GM12878 (cell line): ENCODE measurements around the gene CELSR1. TPM values are rescaled to one million over a fixed set of nuclear protein-coding genes. Genes with fewer than 3 reads are reported as not detected.

ENCODE experiments used
- ATAC-seq: fragments of 200-7000 bp; cut with Tn5 transposase; 3 replicates; pipeline ENCODE4 v1.9.1; 2020; ENCODE audit warnings: mild to moderate bottlenecking, moderate library complexity
- BruUV-seq: library from RNA; stranded (reverse); fragments of 400-500 nt; replicated peaks from 2 replicates; lab custom pipeline; 2021; lab: Mats Ljungman, UMichigan
- CTCF ChIA-PET: fragments of 300-600 bp; sonication (Branson Sonifier 250); formaldehyde crosslinking; extraction: SDS; loops from one replicate; lab custom pipeline; 2021; ENCODE audit warnings: inconsistent platforms; lab: Yijun Ruan, JAX
- POLR2A ChIA-PET: fragments of 350-600 bp; formaldehyde crosslinking; extraction: SDS; loops from one replicate; lab custom pipeline; 2021; ENCODE audit warnings: inconsistent platforms; lab: Charles Lee
- RAD21 ChIA-PET: fragments of 300-600 bp; sonication (Branson Sonifier 250); formaldehyde crosslinking; loops from one replicate; lab custom pipeline; 2023; ENCODE audit warnings: antibody characterized with exemption; ENCODE audit not compliant: unreplicated experiment; lab: Charles Lee
- SMC1A ChIA-PET: fragments of 300-600 bp; sonication (Branson Sonifier 250); formaldehyde crosslinking; loops from one replicate; lab custom pipeline; 2023; ENCODE audit not compliant: unreplicated experiment, uncharacterized antibody; lab: Charles Lee
- DNase-seq: peaks from one replicate; pipeline ENCODE4 v3.0.0-alpha.2; 2011; ENCODE audit warnings: low read depth, low spot score
- FAIRE-seq: peaks from 3 replicates; lab custom pipeline; 2011; peaks lifted over from hg19 to GRCh38; lab: Jason Lieb, UNC
- H2AFZ ChIP-seq: 2 replicates; pipeline ENCODE4 v1.6.0; 2011; ENCODE audit warnings: low read depth, low read length, control low read depth; ENCODE audit not compliant: control insufficient read depth
- H3K27ac ChIP-seq: 2 replicates; pipeline ENCODE4 v1.5.1; 2011; ENCODE audit warnings: control low read depth; ENCODE audit not compliant: control insufficient read depth, insufficient read depth
- H3K27me3 ChIP-seq, 2 experiments: replicated peaks in 1 of 2; 2 replicates each; pipeline versions ENCODE4 v1.6.0 to v1.6.1; 2011; ENCODE audit warnings: low read length in 1 of 2; ENCODE audit not compliant: control insufficient read depth in 2 of 2, insufficient read depth in 2 of 2
- H3K36me3 ChIP-seq, 2 experiments: 2 replicates each; pipeline ENCODE4 v1.5.1; 2011; ENCODE audit warnings: low read length in 1 of 2; ENCODE audit not compliant: control insufficient read depth in 2 of 2, insufficient read depth in 2 of 2
- H3K4me1 ChIP-seq: 2 replicates; pipeline ENCODE4 v1.6.1; 2011; ENCODE audit warnings: mild to moderate bottlenecking, low read length, moderate library complexity, mixed read lengths; ENCODE audit not compliant: control insufficient read depth, insufficient read depth
- H3K4me2 ChIP-seq: 2 replicates; pipeline ENCODE4 v1.6.0; 2011; ENCODE audit warnings: control low read depth; ENCODE audit not compliant: control insufficient read depth, insufficient read depth
- H3K4me3 ChIP-seq: fragments of 200-600 bp; sonication (generic); 2 replicates; pipeline ENCODE4 v1.5.1; 2016
- H3K79me2 ChIP-seq: 2 replicates; pipeline ENCODE4 v1.6.0; 2011; ENCODE audit warnings: low read length; ENCODE audit not compliant: control insufficient read depth, insufficient read depth
- H3K9ac ChIP-seq: 2 replicates; pipeline ENCODE4 v1.8.0; 2011; ENCODE audit warnings: low read length, control low read depth, mixed read lengths; ENCODE audit not compliant: control insufficient read depth, insufficient read depth
- H3K9me3 ChIP-seq: replicated peaks from 3 replicates; pipeline ENCODE4 v1.5.1; 2011; ENCODE audit warnings: mild to moderate bottlenecking, low read length; ENCODE audit not compliant: control insufficient read depth, insufficient read depth
- H4K20me1 ChIP-seq: 2 replicates; pipeline ENCODE4 v1.6.0; 2011; ENCODE audit not compliant: control insufficient read depth, insufficient read depth
- CHD2 ChIP-seq: IDR thresholded peaks from 2 replicates; pipeline ENCODE4 v1.6.1; 2011; ENCODE audit warnings: low read depth, low read length, improper control_type of control experiment, borderline replicate concordance
- FOXM1 ChIP-seq: IDR thresholded peaks from 2 replicates; pipeline ENCODE4 v1.6.1; 2012; ENCODE audit warnings: low read depth, mild to moderate bottlenecking, inconsistent platforms, low read length, moderate library complexity
- NR2C1 ChIP-seq: fragments of 450-650 bp; IDR thresholded peaks from 2 replicates; pipeline ENCODE4 v1.6.1; 2017; ENCODE audit warnings: antibody characterized with exemption, mild to moderate bottlenecking, moderate library complexity
- PKNOX1 ChIP-seq: fragments of 450-650 bp; IDR thresholded peaks from 2 replicates; pipeline ENCODE4 v1.6.1; 2016; ENCODE audit warnings: mild to moderate bottlenecking
- WGBS: methylation state at CpG from one replicate; pipeline ENCODE4 v1.1.6; 2016; ENCODE audit warnings: low lambda C conversion rate; ENCODE audit not compliant: insufficient replicate concordance, insufficient coverage; ENCODE audit errors: missing lambda C conversion rate; 5-methylcytosine and 5-hydroxymethylcytosine counted together
- in situ Hi-C: fragments of 300-500 bp; cut with MboI; formaldehyde crosslinking; loops from 9 replicates; pipeline ENCODE4 v1.14.3; 2018; ENCODE audit warnings: mixed read lengths
- intact Hi-C: fragments of 100-400 bp; cut with micrococcal nuclease; formaldehyde crosslinking; loops from one replicate; pipeline ENCODE4 v1.14.2; 2022; ENCODE audit not compliant: unreplicated experiment
- polyA plus RNA-seq, 11 experiments: library from polyadenylated mRNA; depleted of rRNA in 4 of 11; unstranded in 6 of 11; stranded (reverse) in 5 of 11; fragments of >200 nt; fragmentation: Nextera tagmentation in 4 of 11; fragmentation: Illumina TruSeq in 1 of 11; extraction: Ambion mirVana in 4 of 11; extraction: Trizol in 1 of 11; gene quantifications; 1 replicate in 1 of 11; 2 replicates in 10 of 11; pipeline versions ENCODE4 v1.2.1 to v1.2.3, GENCODE V29; 2011 to 2016; ENCODE audit warnings: inconsistent platforms in 2 of 11, missing spikeins in 2 of 11, low read depth in 1 of 11
- total RNA-seq, 4 experiments: library from RNA; depleted of rRNA in 3 of 4; stranded (reverse); fragments of >200 nt in 3 of 4; fragmentation: Illumina TruSeq in 1 of 4; extraction: Trizol in 1 of 4; gene quantifications; 2 replicates each; pipeline versions ENCODE4 v1.2.1 to v1.2.3, GENCODE V29; 2013 to 2021

CELSR1 gene
- total and polyA plus RNA-seq, 10 of the 15 experiments (the other 5 are each of a cell fraction or from before 2014, with no cell fraction given) = 0.05 to 1.7 (median 0.35) TPM; not detected in 2

- RAD21 ChIA-PET = no interaction called here
- POLR2A ChIA-PET = no interaction called here
- in situ Hi-C loops (loop anchor here (25.0 kb wide), 1 partner anchor 1920 kb away; a partner anchor contains a TSS), intact Hi-C loops (no loop called here)
- no peak for ATAC-seq
- H3K36me3 ChIP-seq = no peaks in the 10 kb centered on the region
- CTCF ChIA-PET = no interaction called here
- SMC1A ChIA-PET = no interaction called here
- FAIRE-seq = no peak
- no peak overlapping the region for H3K4me2 ChIP-seq
- 50% methylated on average over 1 of the region's 1 CpG for WGBS
- TF ChIP-seq PKNOX1 (no peak), CHD2 (no peak)
- H3K9ac ChIP-seq = no peak overlapping the region
- H3K4me1 ChIP-seq = peaks cover 9% of the 10 kb centered on the region
- DNase-seq = no peak
- H3K27me3 ChIP-seq = no peaks in the 10 kb centered on the region
- BruUV-seq = no TSS peak
- no peaks in the 10 kb centered on the region for H3K79me2 ChIP-seq
- H2AFZ ChIP-seq = no peak overlapping the region
- H4K20me1 ChIP-seq = no peaks in the 10 kb centered on the region
- no peak overlapping the region for H3K4me3 ChIP-seq
- no peak overlapping the region for H3K27ac ChIP-seq
- peaks cover 5% of the 10 kb centered on the region; the same call in 1 of the 3 replicates for H3K9me3 ChIP-seq
Observed at GRCh38 chr22:46567471-46567870, 30.1 kb upstream of the CELSR1 start.

- DNase-seq (no peak), ATAC-seq (peak; percentile 9), FAIRE-seq (no peak)
- H3K9me3 ChIP-seq = no peaks in the 10 kb centered on the region
- H3K9ac ChIP-seq = peak overlapping the region; percentile 35
- WGBS = 42% methylated on average over 9 of the region's 9 CpGs
- SMC1A ChIA-PET = interaction anchor here (0.7 to 2.3 kb wide), 20 partner anchors 15 to 239 kb away, joined by 3 to 16 read pairs (median 4); partner anchors contain the start of gene TBC1D22A
- no peak overlapping the region for H3K4me3 ChIP-seq
- POLR2A ChIA-PET = interaction anchor here (1.4 to 1.8 kb wide), 2 partner anchors 18 to 210 kb away, joined by 3 to 5 read pairs; no protein-coding TSS in a partner anchor
- RAD21 ChIA-PET = interaction anchor here (0.6 to 2.3 kb wide), 22 partner anchors 12 to 238 kb away, joined by 3 to 28 read pairs (median 4); partner anchors contain the start of gene TBC1D22A
- peaks cover 12% of the 10 kb centered on the region for H3K4me1 ChIP-seq
- in situ Hi-C loops (loop anchor here (25.0 kb wide), 1 partner anchor 1923 kb away; a partner anchor contains a TSS), intact Hi-C loops (loop anchor here (5.0 kb wide), 1 partner anchor 173 kb away; the partner anchor contains the start of gene CERK)
- no peak for TF ChIP-seq FOXM1
- TF ChIP-seq NR2C1 = no peak
- H4K20me1 ChIP-seq = no peaks in the 10 kb centered on the region
- no peaks in the 10 kb centered on the region for H3K27me3 ChIP-seq
- CTCF ChIA-PET = interaction anchor here (0.6 to 4.8 kb wide), 41 partner anchors 8 to 421 kb away, joined by 3 to 44 read pairs (median 6); partner anchors contain the start of gene TBC1D22A
- no peaks in the 10 kb centered on the region for H3K79me2 ChIP-seq
- no TSS peak for BruUV-seq
- H3K36me3 ChIP-seq = no peaks in the 10 kb centered on the region
- H3K27ac ChIP-seq = no peak overlapping the region
- H2AFZ ChIP-seq = peak overlapping the region; percentile 88
- peak overlapping the region; percentile 85; the same call in 1 of the 2 replicates for H3K4me2 ChIP-seq
Observed at GRCh38 chr22:46564084-46564714, 26.8 kb upstream of the CELSR1 start.
